DMS53 treated with DMSO at 0.1 percent for 48 hours (cell line): ENCODE measurements around the gene SAP30.

Experiments used
- DNase-seq: peaks from one replicate; lab custom pipeline; 2025; ENCODE audit not compliant: unreplicated experiment; lab: John Stamatoyannopoulos, UW

The SAP30 gene

GRCh38 chr4:173370477-173371291, at the start of gene SAP30:
Gene SAP30, plus strand, starts transcription at chr4:173370954. Its CDS starts 229 bp downstream, at chr4:173371183.
- DNase-seq: peak; percentile 77

GRCh38 chr4:173325007-173325736, 45.6 kb upstream of the SAP30 start:
- no peak for DNase-seq

GRCh38 chr4:173328236-173328901, 42.4 kb upstream of the SAP30 start:
- DNase-seq: no peak

- no peak for DNase-seq
Measured at GRCh38 chr4:173330590-173330989, 40.2 kb upstream of the SAP30 start.

- no peak for DNase-seq
Measured at GRCh38 chr4:173332021-173332487, 38.7 kb upstream of the SAP30 start.

- no peak for DNase-seq
Measured at GRCh38 chr4:173332963-173333657, 37.6 kb upstream of the SAP30 start.

- no peak for DNase-seq
Measured at GRCh38 chr4:173333658-173334084, 37.1 kb upstream of the SAP30 start.

- peak; percentile 94 for DNase-seq
Measured at GRCh38 chr4:173334085-173334890, 36.5 kb upstream of the SAP30 start, which contains the start of gene HMGB2. Gene HMGB2, minus strand, starts transcription at chr4:173334358. Its CDS starts 709 bp downstream, at chr4:173333649.

- peak; percentile 55 for DNase-seq
Measured at GRCh38 chr4:173334891-173335752, 35.6 kb upstream of the SAP30 start.

GRCh38 chr4:173337463-173337862, 33.3 kb upstream of the SAP30 start:
- no peak for DNase-seq

GRCh38 chr4:173343832-173344397, 26.8 kb upstream of the SAP30 start:
- no peak for DNase-seq

GRCh38 chr4:173345648-173346047, 25.1 kb upstream of the SAP30 start:
- no peak for DNase-seq

- DNase-seq: no peak
Measured at GRCh38 chr4:173346074-173346473, 24.7 kb upstream of the SAP30 start.

- DNase-seq: no peak
Measured at GRCh38 chr4:173347467-173347866, 23.3 kb upstream of the SAP30 start.

GRCh38 chr4:173357939-173358338, 12.8 kb upstream of the SAP30 start:
- no peak for DNase-seq

GRCh38 chr4:173360587-173361221, 10.1 kb upstream of the SAP30 start:
- no peak for DNase-seq

- DNase-seq: no peak
Measured at GRCh38 chr4:173362666-173363065, 8.1 kb upstream of the SAP30 start.

- DNase-seq: no peak
Measured at GRCh38 chr4:173365359-173365996, 5.3 kb upstream of the SAP30 start.
